ENCODE measurements around the gene C11orf54.

DNA sequence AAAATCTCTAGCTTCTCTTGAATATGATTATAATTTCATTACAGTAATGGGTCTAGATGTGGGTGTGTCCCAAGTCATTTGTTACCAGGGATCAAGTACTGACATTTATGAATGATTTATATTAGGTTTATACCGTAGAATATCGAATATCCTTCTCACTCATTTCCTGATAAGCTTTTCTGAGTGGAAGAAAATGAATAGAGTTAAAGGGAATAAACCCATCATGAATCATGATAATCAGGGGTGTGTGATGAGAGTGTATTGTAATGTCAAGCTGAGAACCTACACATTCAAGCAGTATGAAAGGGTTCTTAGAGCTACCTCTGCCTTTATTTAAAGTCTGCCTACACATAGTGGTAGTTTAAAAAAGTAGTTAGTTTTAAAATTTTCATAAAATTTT, 59.9 kb downstream of the C11orf54 start:
- TF ChIP-seq POLR2A (IDR thresholded peaks at IDR 0.05; ENCODE audit: extremely low read depth, insufficient read length) (no peak), MYC (IDR thresholded peaks at IDR 0.05; ENCODE audit: low read depth, low read length) (no peak)
- TF ChIP-seq, protein P1, sequence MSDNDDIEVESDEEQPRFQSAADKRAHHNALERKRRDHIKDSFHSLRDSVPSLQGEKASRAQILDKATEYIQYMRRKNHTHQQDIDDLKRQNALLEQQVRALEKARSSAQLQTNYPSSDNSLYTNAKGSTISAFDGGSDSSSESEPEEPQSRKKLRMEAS (IDR thresholded peaks at IDR 0.05; ENCODE audit: low read depth, low read length): no peak
- TF ChIP-seq, protein P2, sequence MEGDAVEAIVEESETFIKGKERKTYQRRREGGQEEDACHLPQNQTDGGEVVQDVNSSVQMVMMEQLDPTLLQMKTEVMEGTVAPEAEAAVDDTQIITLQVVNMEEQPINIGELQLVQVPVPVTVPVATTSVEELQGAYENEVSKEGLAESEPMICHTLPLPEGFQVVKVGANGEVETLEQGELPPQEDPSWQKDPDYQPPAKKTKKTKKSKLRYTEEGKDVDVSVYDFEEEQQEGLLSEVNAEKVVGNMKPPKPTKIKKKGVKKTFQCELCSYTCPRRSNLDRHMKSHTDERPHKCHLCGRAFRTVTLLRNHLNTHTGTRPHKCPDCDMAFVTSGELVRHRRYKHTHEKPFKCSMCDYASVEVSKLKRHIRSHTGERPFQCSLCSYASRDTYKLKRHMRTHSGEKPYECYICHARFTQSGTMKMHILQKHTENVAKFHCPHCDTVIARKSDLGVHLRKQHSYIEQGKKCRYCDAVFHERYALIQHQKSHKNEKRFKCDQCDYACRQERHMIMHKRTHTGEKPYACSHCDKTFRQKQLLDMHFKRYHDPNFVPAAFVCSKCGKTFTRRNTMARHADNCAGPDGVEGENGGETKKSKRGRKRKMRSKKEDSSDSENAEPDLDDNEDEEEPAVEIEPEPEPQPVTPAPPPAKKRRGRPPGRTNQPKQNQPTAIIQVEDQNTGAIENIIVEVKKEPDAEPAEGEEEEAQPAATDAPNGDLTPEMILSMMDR (IDR thresholded peaks at IDR 0.05; ENCODE audit: low read depth, low read length): no peak

Measured in NB4 (cell line).